NOMO-1 (cell line): Measurements from ENCODE around the gene ZNF878.
"Not testable (repeated sequence)": the region's sequence is repeated elsewhere in the genome, so short reads cannot be mapped to it uniquely, and the experiment has no call there.

Experiments used
- DNase-seq, 2 experiments: peaks; one replicate each; lab custom pipeline; 2025; ENCODE audit not compliant: unreplicated experiment in 2 of 2; lab: John Stamatoyannopoulos, UW

ZNF878 gene

DNA sequence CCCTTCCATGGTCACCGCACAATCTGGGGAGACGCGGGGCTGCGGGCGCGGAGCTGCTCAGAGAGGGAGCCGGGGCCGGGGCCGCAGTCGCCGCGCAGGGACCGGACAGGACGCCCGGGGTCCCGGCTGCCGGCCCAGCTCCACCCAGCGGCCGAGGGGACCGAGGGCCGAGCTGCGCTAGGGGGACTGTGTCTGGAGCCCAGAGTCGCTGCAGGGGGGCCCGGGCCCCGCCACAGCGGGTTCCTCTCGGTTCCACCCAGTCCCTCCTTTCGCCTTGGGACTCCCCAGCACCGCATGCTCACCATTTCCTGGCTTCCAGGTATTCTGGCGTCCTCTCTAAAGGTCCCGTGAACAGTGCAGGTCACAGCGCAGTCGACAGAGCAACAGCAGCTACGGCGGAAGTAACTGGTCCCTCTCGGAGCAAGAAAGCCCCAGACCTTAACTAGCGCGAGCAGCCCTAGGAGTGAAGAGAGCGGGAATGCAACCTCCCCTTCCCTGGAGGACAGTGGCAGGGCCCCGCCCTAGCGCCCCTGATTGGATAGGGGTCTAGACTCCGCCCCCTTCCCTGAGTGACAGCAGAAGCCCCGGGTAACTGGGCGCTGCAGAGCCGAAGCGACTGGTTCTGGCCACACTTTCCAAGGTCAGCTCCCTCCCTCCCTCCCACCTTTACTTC lies at the start of gene ZNF878:
Gene ZNF878 (minus strand): TSS at position 465 of the 673 bp plus-strand sequence. CDS start 160 bp downstream, at position 305.
- no peak for DNase-seq

DNA sequence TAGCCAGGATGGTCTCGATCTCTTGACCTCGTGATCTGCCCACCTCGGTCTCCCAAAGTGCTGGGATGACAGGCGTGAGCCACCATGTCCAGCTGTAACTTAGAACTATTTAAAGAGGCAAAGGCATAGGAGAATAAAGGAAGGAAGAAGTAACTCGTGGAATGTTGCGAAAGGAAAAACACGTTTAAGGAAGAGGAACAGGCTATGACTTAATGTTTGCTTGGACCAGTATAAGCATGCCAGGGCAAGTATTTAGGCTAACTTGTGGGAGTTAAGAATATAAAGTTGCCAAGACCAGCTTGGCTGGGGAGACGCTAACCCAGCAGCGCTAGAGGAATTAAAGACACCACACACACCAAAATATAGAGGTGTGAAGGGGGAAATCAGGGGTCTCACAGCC lies 45.3 kb upstream of the ZNF878 start:
- DNase-seq: no peak

DNA sequence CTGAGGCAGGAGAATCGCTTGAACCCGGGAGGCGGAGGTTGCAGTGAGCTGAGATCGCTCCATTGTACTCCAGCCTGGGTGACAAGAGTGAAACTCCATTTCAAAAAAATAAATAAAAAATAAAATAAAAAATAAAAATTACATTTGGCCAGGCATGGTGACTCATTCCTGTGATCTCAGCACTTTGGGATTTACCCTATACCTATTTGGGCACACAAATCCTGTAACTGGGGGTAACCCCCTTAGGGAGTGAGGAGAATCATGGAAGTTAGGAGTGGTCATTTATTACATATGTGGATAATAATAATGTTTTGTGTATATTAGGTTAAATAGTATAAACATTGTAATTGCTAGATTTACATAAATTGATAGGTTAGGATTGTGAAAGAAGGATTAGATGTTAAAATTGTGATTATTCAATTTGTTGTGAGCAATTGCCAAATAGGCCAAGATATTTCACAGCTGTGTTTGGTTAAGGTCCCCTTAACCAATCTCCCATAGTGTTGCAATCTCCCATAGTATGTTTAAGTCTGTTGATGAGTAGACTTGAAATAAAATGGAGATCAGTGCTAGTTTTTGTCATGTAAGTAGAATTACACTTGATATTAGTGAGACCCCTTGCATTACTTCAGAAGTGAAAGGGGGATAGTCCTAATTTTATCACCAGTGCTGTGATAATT lies 42.5 kb upstream of the ZNF878 start:
- DNase-seq: no peak

DNA sequence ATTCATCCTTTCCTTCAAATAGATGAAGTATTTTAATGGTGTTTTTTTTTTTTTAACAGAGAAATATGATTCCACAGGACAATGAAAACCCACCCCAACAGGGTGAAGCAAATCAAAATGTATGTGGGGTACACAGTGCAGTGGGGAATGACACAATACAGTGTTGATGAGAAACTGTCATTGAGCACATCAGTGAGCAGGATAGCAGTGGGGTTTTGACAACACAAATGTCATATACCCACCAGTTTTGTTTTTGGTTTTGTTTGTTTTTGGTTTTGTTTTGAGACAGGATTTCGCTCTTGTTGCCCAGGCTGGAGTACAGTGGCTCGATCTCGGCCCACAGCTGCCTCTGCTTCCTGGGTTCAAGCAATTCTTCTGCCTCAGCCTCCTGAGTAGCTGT lies 41.0 kb upstream of the ZNF878 start:
- DNase-seq: no peak

DNA sequence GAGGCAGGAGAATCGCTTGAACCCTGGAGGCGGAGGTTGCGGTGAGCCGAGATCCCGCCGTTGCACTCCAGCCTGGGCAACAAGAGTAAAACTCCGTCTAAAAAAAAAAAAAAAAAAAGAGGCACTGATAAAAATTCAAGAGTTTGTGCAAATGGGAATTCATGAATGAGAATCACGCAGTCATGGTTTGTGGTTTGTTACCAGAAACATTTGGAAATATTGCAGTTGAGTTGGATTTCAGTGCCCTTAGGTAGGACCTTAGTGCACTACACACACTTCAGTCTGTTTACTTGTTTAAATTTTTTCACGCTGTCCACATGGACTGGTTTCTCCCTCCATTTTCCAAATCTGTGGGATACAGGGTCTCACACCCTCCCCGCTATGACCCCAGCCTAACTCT lies 40.2 kb upstream of the ZNF878 start:
- no peak for DNase-seq

DNA sequence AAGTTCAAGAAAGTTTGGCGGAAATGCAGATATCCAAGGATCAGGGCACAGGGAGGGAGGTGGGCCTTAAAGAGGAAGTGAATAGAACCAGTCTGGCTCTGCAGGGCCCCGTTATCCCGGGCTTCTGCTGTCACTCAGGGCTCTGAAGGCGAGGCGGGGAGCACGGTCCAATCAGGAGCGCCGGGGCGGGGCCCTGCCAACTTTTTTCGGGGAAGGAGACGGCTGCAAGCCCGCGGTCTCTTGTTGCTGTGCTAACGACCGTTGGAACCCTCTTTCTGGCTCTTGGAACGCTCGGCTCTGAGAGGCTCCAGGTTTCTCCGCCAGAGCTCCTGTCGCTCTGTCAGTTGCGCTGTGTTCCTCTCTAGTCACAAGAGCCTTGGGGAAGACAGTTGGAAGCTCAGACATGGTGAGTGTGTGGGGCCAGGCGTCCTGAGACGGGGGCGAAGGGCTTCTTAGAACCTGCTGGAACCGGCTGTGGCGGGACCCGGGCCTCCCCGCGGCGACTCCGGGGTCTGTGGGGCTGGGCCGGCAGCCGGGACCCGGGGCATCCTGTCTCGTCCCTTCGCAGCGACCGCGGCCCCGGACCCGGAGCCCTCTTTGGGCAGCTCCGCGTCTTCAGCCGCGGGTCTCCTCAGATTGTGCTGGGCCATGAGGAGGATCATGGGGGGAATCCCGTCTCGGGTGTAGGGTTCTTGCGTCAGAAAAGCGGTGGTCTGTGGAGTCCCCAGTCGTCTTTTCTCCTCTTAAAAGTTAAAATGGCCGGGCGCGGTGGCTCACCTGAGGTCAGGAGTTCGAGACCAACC lies 39.5 kb upstream of the ZNF878 start:
- no peak for DNase-seq

DNA sequence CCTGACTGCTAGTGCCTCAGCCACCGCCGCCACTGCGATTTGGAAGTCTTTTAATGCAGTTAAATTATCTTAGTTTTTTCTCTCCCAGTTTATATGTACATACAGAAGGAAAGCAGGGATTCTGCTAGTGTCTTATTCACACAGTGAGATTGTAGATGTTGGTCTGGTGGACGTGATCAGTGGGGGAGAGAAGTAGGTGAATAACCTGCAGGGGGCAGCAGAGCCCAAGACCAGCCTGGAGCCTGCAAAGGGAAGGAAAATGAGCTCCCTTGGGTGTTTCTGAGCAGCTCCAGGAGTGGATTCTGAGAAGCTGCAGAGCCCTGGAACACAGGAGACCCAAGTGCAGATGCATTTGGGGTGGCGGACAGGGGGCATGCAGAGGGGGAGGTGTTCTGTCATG lies 38.0 kb upstream of the ZNF878 start:
- DNase-seq: no peak

DNA sequence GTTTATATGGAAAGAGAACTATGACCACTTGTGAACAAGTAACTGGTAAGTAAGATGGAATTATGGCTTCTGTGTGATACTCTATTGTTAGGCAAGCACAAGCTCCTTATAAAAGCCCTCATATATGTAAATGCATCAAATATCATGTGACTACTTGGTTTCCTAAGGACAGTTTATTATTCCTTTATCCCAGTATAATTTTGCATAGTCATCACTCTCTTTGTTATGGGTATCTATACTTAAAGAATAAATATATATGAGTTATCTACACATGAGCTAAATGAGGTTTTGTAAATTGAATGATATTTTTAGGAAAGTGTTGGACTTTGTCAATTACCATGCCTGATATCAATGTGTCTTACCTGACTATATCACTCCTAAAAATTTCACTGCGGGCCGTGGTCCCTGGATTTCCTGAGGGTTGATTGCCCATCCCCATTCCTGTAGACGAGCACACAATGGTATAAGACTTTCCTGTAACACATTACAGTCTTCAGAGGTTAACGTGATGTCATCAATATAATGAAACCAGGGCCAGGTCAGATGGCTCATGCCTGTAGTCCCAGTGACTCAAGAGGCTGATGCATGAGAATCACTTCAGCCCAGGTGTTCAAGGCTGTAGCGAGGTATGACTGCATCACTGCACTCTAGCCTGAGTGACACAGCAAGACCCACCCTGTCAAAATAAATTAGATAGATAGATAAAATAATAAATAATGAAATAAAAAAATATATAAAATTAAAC lies 32.5 kb upstream of the ZNF878 start:
- no peak for DNase-seq

DNA sequence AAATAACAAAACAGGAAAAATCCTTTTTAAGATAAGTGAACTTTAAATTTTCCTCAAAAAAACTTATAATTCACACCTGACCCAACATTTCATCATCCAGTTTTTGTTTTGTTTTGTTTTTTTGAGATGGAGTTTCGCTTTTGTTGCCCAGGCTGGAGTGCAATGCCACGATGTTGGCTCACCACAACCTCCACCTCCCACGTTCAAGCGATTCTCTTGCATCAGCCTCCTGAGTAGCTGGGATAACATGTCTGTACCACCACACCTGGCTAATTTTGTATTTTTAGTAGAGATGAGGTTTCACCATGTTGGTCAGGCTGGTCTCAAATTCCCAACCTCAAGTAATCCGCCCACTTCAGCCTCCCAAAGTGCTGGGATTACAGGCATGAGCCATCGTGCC lies 30.6 kb upstream of the ZNF878 start:
- DNase-seq: not testable (repeated sequence)

DNA sequence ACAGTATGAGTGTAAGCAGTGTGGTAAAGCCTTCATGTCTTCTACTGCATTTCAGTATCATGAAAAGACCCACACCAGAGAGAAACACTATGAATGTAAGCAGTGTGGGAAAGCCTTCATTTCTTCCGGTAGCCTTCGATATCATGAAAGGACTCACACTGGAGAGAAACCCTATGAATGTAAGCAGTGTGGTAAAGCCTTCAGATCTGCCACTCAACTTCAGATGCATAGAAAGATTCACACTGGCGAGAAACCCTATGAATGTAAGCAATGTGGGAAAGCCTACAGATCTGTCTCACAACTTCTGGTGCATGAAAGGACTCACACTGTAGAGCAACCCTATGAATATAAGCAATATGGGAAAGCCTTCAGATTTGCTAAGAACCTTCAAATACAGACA lies 24.6 kb upstream of the ZNF878 start:
- DNase-seq: no peak

DNA sequence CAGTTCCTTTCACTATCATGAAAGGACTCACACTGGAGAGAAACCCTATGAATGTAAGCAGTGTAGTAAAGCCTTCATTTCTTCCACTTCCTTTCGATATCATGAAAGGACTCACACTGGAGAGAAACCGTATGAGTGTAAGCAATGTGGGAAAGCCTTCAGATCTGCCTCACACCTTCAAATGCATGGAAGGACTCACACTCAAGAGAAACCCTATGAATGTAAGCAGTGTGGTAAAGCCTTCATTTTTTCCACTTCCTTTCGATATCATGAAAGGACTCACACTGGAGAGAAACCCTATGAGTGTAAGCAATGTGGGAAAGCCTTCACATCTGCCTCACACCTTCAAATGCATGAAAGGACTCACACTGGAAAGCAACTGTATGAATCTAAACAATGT lies 23.6 kb upstream of the ZNF878 start:
- DNase-seq: not testable (repeated sequence)

DNA sequence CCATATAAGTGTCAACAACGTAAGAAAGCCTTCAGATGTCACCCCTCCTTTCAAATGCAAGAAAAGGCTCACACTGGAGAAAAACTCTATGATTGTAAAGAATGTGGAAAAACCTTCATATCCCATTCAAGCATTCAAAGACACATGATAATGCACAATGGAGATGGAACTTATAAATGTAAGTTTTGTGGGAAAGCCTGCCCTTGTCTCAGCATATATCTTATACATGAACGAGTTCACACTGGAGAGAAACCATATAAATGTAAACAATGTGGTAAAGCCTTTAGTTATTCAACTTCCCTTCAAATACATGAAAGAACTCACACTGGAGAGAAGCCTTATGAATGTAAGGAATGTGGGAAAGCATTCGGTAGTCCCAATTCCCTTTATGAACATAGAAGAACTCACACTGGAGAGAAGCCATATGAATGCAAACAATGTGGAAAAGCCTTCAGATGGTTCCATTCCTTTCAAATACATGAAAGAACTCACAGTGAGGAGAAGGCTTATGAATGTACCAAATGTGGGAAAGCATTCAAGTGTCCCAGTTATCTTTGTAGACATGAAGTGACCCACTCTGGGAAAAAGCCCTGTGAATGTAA lies 22.9 kb upstream of the ZNF878 start:
- no peak for DNase-seq

DNA sequence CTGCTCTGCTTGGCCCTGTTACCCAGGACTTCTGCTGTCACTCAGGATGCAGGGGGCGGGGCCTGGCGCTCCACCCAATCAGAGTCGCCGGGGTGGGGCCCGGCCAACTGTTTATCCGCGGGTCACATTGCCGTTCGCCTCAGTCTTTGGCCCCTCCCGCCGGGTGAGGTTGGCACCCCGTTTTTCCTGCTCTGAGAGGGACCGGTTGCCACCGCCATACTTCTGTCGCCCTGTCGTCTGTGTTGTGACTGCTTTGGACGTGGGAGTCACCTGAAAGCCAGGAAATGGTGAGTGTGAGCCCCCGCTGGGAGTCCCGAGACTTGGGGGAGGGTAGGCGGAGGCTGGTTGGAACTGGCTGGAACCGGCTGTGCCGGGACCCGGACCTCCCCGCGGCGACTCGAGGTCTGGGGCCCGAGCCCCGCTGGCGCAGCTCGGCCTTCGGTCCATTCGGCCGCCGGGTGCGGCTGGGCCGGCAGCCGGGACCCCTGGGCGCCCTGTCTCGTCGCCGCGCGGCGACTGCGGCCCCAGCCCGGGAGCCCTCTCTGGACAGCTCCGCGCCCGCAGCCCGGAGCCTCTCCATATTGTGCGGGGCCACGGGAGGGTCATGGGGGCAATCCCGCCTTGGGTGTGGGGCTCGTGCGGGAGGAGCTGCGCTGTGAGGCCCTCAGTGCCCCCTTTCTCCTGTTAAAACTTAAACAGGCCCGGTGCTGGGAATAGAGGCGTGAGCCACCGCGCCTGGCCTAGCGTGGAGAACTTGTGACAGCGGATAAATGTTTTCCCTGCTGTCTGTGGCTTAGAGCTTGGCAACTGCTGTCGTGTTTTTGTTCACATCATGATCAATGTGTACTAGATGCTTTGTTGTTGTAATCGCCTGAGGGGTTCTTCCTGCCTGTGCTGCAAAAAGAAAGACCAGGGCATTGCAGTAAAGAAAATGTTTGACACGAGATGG lies 12.1 kb upstream of the ZNF878 start, which contains the start of gene ZNF844:
Gene ZNF844 (plus strand): TSS at position 142 of the 949 bp plus-strand sequence. CDS start 143 bp downstream, at position 285.
- DNase-seq: no peak

DNA sequence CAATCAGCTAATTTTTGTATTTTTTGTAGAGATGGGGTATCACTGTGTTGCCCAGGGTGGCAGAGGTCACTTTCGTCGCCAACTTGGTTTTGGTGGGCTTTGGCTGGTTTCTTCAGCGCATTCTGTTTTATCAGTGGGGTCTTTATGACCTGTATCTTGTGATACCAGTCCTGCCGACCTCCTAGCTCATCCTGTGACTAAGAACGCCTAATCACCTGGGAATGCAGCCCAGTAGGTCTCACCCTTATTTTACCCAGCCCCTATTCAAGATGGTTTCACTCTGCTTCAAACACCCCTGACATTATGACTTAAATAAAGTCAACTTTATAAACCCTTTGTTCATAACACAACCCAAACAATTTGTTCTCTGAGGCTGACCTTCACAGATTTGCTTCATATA lies 3.0 kb upstream of the ZNF878 start:
- DNase-seq: no peak

DNA sequence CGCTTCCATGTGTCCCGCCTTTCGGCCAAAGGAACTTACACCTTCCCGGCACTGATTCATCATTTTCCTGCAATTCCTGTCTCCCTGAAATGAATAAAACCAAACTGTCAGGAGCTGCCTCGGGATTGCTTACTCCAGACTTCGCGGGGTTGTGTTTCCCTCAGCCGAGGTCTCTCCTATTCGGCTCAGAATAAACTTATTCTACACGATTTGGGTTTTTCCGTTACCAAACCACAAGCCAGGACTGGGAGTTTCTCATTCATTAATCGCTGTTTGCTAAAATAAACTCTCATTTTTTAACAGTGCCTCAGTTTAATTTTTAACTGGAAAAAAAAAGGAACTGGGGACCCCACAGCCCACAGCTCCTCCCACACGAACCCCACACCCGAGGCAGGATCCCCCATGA lies 667 bp downstream of the ZNF878 start:
- no peak for DNase-seq

DNA sequence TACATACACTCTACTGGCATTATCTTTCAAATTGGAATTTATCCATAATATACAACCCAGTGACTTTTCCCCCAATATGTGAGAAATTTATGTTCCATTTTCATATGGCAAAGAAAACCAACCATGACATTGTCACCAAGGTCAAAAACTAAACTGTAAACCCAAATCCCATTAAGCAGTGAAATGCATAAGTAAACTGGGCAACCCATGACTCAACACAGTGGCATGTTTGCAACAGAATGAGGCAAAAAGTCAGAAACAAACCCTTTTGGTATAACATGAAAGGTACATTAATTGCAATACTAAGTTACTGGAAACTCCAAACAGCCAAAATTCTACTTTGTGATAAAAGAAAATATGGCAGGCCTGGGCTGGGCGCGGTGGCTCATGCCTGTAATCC lies 4.9 kb downstream of the ZNF878 start:
- no peak for DNase-seq

DNA sequence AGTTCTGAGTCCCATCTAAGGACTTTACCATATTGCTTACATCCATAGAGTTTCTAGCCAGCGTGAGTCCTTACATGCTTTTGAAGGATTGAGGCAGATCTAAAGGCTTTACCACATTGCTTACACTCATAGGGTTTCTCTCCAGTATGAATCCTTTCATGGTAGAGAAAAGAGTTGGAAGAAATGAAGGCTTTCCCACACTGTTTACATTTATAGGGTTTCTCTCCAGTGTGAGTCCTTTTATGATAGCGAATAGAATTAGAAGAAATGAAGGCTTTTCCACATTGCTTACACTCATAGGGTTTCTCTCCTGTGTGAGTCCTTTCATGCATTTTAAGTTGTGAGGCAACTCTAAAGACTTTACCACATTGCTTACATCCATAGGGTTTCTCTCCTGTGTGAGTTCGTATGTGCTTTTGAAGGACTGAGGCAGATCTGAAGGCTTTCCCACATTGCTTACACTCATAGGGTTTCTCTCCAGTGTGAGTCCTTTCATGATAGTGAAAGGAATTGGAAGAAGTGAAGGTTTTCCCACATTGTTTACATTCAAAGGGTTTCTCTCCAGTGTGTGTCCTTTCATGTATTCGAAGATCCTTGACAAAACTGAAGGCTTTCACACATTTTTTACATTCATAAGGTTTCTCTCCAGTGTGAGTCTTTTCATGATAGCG lies 8.9 kb downstream of the ZNF878 start:
- no peak for DNase-seq

DNA sequence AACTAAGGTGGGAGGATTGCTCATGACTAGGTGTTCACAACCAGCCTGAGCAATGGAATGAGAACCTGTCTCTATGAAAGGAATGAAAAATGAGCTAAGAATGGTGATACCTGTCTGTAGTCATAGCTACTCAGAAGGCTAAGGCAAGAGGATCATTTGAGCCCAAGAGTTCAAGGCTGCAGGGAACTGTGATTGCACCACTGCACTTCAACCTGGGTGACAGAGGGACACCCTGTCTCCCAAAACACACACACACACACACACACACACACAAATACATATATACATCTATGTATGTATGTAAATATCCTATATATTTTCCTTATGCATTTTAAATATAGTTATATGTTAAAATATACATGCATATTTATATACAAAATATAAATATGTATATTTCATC lies 9.9 kb downstream of the ZNF878 start:
- no peak for DNase-seq
